ENCODE measurements around the gene ARHGEF2.

- TF ChIP-seq CTCF (IDR thresholded peaks at IDR 0.05; ENCODE audit: poor library complexity) = no peak
- TF ChIP-seq EZH2phosphoT487 (IDR thresholded peaks at IDR 0.05; ENCODE audit: low read depth, severe bottlenecking, unreplicated experiment) = no peak
- TF ChIP-seq EZH2 (IDR thresholded peaks at IDR 0.05; ENCODE audit: borderline replicate concordance) = no peak
Observed at GRCh38 chr1:156009404-156009803, 31.1 kb upstream of the ARHGEF2 start.

Data from hepatocyte (in vitro differentiated cells).